Nephron progenitor cell (in vitro differentiated cells): ENCODE results near the gene HRCT1.
A peak's percentile ranks its signal among the peaks of the same experiment; 100 is the strongest.

Source experiments
- DNase-seq: peaks from one replicate; pipeline ENCODE4 v3.0.0; 2021
- H3K27ac Mint-ChIP-seq: 2 replicates; pipeline ENCODE4 v1.8.0; 2021; ENCODE audit warnings: mild to moderate bottlenecking, moderate library complexity, mixed read lengths
- H3K27me3 Mint-ChIP-seq: 2 replicates; pipeline ENCODE4 v1.8.0; 2021; ENCODE audit warnings: mild to moderate bottlenecking, low read depth, mixed read lengths; ENCODE audit not compliant: poor library complexity
- H3K36me3 Mint-ChIP-seq: 2 replicates; pipeline ENCODE4 v1.8.0; 2021; ENCODE audit warnings: low read depth, mixed read lengths
- H3K4me1 Mint-ChIP-seq: 2 replicates; pipeline ENCODE4 v1.8.0; 2021; ENCODE audit warnings: mixed read lengths
- H3K4me3 Mint-ChIP-seq: 2 replicates; pipeline ENCODE4 v1.8.0; 2021; ENCODE audit warnings: mild to moderate bottlenecking, moderate library complexity, mixed read lengths
- H3K9me3 Mint-ChIP-seq: 2 replicates; pipeline ENCODE4 v1.8.0; 2021; ENCODE audit warnings: mild to moderate bottlenecking, moderate library complexity, mixed read lengths
- TF ChIP-seq, protein P1 (sequence below): fragments of 200-600 bp; sonication (generic); IDR thresholded peaks from 2 replicates; pipeline ENCODE4 v1.5.0; 2021; ENCODE audit warnings: antibody characterized with exemption

Gene HRCT1

DNA sequence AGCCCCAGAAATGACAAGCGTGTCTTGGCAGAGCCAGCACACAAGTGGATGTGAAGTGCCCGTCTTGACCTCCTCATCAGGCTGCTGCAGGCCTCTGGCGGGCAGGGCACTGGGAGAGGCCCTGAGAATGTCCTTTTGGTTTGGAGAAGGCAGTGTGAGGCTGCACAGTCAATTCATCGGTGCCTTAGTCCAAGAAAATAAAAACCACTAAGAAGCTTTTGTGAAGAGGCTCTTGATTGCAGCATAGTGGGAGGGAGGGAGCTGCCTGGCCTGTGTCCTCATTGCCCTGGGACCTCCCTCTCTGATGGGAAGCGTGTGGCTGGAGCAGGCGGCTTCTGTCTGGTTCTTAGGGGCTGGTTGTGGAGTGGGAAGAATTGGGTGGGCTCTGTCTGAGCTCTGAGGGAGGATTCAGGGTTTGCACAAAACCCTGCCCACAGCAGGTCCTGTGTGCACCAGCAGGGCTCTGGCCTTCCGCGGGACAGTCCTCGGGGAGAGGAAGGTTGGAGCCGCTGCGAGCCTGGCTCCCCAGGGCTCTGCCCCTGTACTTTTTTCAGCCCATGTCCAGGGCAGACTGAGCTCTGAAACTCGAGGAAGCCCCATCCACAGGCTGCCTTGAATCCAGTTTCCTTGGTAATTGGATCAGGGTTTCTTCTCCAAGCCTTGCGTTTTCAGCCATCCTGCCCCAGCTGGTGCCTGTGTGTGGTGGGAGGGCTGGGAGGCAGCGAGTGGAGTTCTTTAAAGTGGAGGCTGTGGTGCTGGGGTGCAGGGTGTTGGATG, 1.1 kb downstream of the HRCT1 start:
- Mint-ChIP-seq H3K4me3 (peak overlapping the region; percentile 47), H3K9me3 (no peaks in the 10 kb centered on the region), H3K27ac (peak overlapping the region; percentile 97), H3K4me1 (peaks cover 72% of the 10 kb centered on the region), H3K27me3 (peaks cover 15% of the 10 kb centered on the region), H3K36me3 (no peaks in the 10 kb centered on the region)
- no peak for DNase-seq
- TF ChIP-seq, protein P1, sequence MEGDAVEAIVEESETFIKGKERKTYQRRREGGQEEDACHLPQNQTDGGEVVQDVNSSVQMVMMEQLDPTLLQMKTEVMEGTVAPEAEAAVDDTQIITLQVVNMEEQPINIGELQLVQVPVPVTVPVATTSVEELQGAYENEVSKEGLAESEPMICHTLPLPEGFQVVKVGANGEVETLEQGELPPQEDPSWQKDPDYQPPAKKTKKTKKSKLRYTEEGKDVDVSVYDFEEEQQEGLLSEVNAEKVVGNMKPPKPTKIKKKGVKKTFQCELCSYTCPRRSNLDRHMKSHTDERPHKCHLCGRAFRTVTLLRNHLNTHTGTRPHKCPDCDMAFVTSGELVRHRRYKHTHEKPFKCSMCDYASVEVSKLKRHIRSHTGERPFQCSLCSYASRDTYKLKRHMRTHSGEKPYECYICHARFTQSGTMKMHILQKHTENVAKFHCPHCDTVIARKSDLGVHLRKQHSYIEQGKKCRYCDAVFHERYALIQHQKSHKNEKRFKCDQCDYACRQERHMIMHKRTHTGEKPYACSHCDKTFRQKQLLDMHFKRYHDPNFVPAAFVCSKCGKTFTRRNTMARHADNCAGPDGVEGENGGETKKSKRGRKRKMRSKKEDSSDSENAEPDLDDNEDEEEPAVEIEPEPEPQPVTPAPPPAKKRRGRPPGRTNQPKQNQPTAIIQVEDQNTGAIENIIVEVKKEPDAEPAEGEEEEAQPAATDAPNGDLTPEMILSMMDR = no peak

DNA sequence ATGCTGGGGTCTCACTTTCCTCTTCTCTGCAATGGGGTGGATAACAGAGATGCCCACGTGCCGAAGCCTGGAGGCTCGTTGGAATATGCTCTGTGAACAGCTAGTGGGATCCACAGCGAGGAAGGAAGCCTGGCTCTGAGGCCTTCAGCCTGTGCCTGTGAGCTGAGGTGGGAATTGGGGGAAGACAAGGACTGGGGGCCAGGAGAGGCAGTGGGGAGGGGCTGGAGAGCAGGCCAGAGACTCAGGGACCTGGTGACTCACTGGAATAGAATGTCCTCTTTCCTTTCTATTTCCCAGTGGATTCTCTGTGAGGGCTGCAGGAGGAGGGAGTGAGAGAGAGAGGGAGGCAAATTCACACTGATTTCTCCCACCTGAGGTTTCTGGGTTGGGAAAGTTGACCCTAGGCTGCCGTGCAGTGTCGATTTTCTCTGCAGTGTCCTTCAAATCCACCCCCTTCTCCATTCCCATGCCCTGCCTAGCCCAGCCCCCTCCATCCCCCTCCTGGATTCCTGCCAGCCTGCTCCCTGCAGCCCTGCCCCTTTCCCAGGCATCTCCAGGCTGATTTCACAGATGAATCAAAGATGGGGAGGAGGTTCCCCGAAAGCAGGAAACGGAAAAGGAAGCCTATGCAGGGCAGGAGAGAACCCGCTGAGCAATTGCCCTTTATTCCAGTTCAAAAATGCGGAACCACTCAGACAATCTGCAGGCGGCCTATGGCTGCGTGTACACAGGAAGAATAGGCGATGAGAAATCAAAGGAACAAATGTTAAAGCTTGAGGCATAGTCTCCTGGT, 1.9 kb downstream of the HRCT1 start:
- Mint-ChIP-seq H3K27me3 (peaks cover 7% of the 10 kb centered on the region), H3K4me1 (peaks cover 69% of the 10 kb centered on the region), H3K27ac (peak overlapping the region; percentile 97), H3K36me3 (no peaks in the 10 kb centered on the region), H3K4me3 (peak overlapping the region; percentile 3), H3K9me3 (no peaks in the 10 kb centered on the region)
- TF ChIP-seq, protein P1 = no peak
- no peak for DNase-seq

- Mint-ChIP-seq H3K27me3 (peaks cover 6% of the 10 kb centered on the region), H3K4me1 (peaks cover 68% of the 10 kb centered on the region), H3K27ac (peak overlapping the region; percentile 97), H3K4me3 (no peak overlapping the region), H3K9me3 (no peaks in the 10 kb centered on the region), H3K36me3 (no peaks in the 10 kb centered on the region)
- TF ChIP-seq, protein P1 = no peak
- DNase-seq = no peak
These were observed 2.6 kb downstream of the HRCT1 start for GRCh38 chr9:35908504-35909125.

DNA sequence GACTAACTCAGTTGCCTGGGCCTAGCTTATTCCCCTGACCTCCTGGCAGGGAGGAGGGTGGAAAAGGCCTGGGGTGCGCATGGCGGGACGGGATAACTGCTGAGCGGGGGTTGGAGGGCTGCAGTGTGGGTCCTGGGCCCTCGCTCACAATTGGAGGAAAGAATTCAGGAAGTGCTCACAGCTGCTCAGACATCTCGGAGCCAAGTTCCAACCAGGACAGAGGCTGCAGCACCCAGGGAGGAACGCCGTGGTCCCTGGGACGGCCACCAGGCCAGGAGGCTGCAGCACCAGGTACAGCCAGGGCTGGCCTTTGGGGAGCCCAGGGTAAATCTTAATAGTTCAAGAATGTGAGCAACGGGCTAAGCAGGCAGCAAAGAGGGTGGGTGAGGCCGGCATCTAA, 3.3 kb downstream of the HRCT1 start, which contains the start of gene SPAAR:
Gene SPAAR, plus strand, starts transcription at position 217 of the 400 bp plus-strand sequence. CDS start 974 bp downstream, outside the sequence.
- Mint-ChIP-seq H3K27ac (peak within 1 kb of the TSS; percentile 97), H3K4me3 (no peak within 1 kb of the TSS), H3K9me3 (no peaks in the 10 kb centered on the region), H3K36me3 (no peaks in the 10 kb centered on the region), H3K4me1 (peaks cover 62% of the 10 kb centered on the region), H3K27me3 (peaks cover 3% of the 10 kb centered on the region)
- TF ChIP-seq, protein P1 = no peak
- no peak for DNase-seq

DNA sequence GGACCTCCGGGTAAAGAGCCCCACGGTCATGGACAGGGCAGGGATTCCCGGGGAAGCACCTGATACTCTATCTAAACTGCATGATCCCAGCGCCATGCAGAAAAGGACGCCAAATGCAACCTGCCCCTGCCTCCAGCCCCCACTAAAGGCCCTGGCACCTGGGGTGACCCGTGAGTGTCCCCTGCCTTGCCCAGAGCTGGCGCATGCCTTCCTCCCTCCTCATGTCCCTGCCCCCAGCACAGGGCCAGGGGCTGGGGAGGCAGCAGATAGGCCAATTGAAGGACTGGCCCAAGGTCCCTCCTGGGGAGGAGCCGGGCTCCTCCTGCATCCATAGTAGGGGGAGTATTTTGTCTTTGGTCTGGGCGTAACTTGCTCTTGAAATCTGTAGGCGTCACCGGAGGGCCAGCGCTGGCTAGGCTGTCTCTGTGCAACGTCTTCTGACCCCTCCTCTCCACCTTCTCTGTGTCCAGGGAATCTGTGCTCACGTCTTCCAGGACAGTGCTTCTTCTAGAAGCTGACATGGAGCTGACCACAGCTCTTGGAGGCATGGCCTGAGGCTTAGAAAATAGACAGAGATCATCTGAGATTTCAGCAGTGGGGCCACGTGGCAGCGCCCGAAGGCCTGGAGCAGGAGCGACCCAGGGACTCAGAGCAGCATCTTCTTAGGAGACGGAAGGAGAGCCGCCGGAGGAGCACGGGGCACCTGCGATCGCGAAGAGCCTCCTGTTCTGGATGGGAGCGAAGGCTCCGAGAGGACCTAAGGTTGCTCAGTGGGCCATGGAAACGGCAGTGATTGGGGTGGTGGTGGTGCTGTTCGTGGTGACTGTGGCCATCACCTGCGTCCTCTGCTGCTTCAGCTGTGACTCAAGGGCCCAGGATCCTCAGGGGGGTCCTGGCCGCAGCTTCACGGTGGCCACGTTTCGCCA, 3.9 kb downstream of the HRCT1 start:
- peak overlapping the region; percentile 92 for H3K27ac Mint-ChIP-seq
- H3K4me1 Mint-ChIP-seq = peaks cover 55% of the 10 kb centered on the region
- DNase-seq = no peak
- TF ChIP-seq, protein P1 = no peak
- H3K9me3 Mint-ChIP-seq = no peaks in the 10 kb centered on the region
- no peak overlapping the region for H3K4me3 Mint-ChIP-seq
- H3K36me3 Mint-ChIP-seq = no peaks in the 10 kb centered on the region
- H3K27me3 Mint-ChIP-seq = peaks cover 2% of the 10 kb centered on the region
